Activated T-helper 17 cell treated with anti-CD3 and anti-CD28 coated beads, Interleukin-2, amount 50 U/mL, for 72 hours (primary cell): ENCODE measurements around the gene CCDC34. TPM values are rescaled to one million over a fixed set of nuclear protein-coding genes. Genes with fewer than 3 reads are reported as not detected.

Experiments
- ATAC-seq: fragments of 150-1000 bp; cut with Tn5 transposase; replicated peaks from 2 replicates; pipeline ENCODE4 v1.10.0; 2021; ENCODE audit warnings: mild to moderate bottlenecking, moderate library complexity
- H3K27ac Mint-ChIP-seq: one replicate; pipeline ENCODE4 v1.8.0; 2022; ENCODE audit warnings: mixed read lengths
- H3K27me3 Mint-ChIP-seq: one replicate; pipeline ENCODE4 v1.8.0; 2022; ENCODE audit warnings: mixed read lengths
- H3K36me3 Mint-ChIP-seq: one replicate; pipeline ENCODE4 v1.8.0; 2022; ENCODE audit warnings: low read depth, mild to moderate bottlenecking, mixed read lengths
- H3K4me1 Mint-ChIP-seq: one replicate; pipeline ENCODE4 v1.8.0; 2022; ENCODE audit warnings: mixed read lengths
- H3K4me3 Mint-ChIP-seq: one replicate; pipeline ENCODE4 v1.8.0; 2022; ENCODE audit warnings: mild to moderate bottlenecking, mixed read lengths
- H3K9me3 Mint-ChIP-seq: one replicate; pipeline ENCODE4 v1.8.0; 2022; ENCODE audit warnings: mixed read lengths
- total RNA-seq, 2 donors: library from RNA; stranded (reverse); gene quantifications; one replicate each; pipeline ENCODE4 v1.2.3, GENCODE V29; 2022

Gene CCDC34
- total RNA-seq, 2 donors from 2014 or later, result 9.8 to 19.1 TPM

DNA sequence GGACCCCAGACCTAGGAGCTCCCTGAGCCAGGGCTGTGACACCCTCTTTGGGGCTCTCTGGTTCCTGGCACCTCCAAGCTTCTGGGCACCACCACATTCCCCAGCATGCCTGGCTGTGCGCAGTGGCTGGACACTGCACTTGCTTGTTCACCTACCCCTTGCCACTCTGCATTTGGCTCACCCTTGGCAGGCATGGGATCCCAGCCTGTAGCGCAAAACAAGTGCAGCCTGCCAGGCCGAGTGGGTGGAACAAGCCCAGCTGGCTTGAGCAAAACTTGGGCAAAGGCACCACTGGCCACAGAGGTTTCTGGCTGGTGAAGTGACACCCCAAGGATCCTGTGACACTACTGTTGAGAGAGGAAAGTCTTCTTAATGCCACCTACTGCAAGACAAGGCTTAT lies 57.3 kb downstream of the CCDC34 start:
- Mint-ChIP-seq H3K9me3 (no peaks in the 10 kb centered on the region), H3K4me1 (no peaks in the 10 kb centered on the region), H3K27me3 (peaks cover 5% of the 10 kb centered on the region), H3K27ac (no peak overlapping the region), H3K36me3 (no peaks in the 10 kb centered on the region), H3K4me3 (no peak overlapping the region)
- no peak for ATAC-seq

DNA sequence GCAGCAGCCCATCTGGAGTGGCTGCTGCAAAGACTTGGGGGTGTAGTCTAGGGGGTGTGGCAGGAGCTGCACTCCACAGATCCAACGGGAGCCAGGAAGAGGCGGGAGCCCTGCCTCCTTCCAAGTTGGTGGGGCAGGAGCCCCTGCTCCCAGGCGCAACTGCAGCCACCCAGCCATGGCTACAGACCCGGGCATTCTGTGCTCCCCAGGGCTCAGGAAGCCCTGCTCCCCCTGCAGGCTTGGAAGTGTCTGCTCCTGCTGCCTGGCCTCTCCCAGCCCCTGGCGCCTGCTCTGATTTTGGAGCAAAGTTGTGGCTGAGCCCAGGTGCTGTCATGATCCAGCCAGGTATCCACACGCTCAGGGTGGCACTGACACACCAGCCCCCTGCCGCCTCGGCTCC lies 58.5 kb downstream of the CCDC34 start:
- Mint-ChIP-seq H3K9me3 (no peaks in the 10 kb centered on the region), H3K4me3 (no peak overlapping the region), H3K27me3 (peaks cover 5% of the 10 kb centered on the region), H3K36me3 (no peaks in the 10 kb centered on the region), H3K4me1 (no peaks in the 10 kb centered on the region), H3K27ac (no peak overlapping the region)
- ATAC-seq, result no peak

DNA sequence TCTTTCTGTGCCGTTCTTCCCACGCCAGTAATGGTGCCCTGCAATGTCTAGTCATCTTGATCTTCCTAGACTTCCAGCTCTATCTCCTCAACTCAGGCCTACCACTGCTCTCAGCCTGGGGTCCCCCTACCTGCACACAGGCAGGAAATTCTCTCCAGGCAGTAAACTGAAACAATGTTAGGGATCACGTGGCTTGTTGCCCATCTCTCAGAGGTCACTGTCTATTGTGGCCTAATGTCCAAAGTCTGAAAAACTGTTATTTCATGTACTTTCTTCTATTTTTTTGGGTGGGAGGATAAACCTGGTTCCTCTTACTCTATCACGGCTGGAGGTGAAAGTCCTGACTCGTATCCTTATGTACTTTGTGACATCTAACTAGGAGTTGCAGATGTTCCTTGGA lies 59.1 kb downstream of the CCDC34 start:
- Mint-ChIP-seq H3K4me3 (no peak overlapping the region), H3K9me3 (no peaks in the 10 kb centered on the region), H3K4me1 (no peaks in the 10 kb centered on the region), H3K36me3 (no peaks in the 10 kb centered on the region), H3K27me3 (peaks cover 5% of the 10 kb centered on the region), H3K27ac (no peak overlapping the region)
- no peak for ATAC-seq

DNA sequence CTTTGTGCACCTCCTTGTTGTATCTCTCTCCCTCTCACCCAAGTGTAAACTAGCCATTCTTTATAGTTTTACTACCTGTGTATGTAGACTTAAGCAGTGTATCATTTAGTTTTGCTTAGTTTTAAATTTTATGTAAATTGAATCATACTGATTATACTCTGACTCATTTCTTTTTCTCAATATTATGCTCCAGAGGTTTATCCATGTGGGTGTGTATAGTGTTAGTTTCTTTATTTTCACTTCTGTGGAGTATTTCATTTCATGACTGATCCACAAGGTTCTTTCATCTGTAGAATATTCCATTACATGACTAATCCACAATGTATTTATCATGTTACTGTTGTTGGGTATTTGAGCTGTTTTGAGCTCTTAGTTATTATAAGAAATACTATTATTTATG lies 62.0 kb downstream of the CCDC34 start:
- H3K4me1 Mint-ChIP-seq, result no peaks in the 10 kb centered on the region
- H3K9me3 Mint-ChIP-seq, result no peaks in the 10 kb centered on the region
- no peak overlapping the region for H3K4me3 Mint-ChIP-seq
- peak overlapping the region; percentile 32 for H3K27ac Mint-ChIP-seq
- H3K36me3 Mint-ChIP-seq, result no peaks in the 10 kb centered on the region
- peak; percentile 88 for ATAC-seq
- no peaks in the 10 kb centered on the region for H3K27me3 Mint-ChIP-seq

DNA sequence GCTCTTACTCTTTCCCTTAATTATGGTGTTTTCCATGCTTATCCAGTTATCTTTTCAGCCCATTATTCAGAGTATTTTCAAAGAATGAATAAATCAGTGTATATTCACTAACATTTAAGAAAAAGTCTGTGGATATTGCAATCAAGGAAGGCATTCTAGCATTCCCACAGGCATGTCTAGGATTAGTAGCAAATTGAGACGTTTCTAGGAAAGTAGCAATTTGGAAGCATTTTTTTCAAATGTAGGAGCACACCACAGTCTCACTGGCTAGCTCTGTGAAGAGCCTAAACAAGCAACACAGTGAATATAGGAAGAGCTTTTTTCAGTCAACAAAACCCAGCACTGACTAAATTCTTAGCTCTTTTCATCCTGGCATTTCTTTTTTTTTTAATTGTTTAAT lies 65.4 kb downstream of the CCDC34 start:
- H3K4me3 Mint-ChIP-seq, result no peak overlapping the region
- peaks cover 3% of the 10 kb centered on the region for H3K27me3 Mint-ChIP-seq
- H3K9me3 Mint-ChIP-seq, result peaks cover 3% of the 10 kb centered on the region
- H3K36me3 Mint-ChIP-seq, result no peaks in the 10 kb centered on the region
- no peak overlapping the region for H3K27ac Mint-ChIP-seq
- ATAC-seq, result no peak
- no peaks in the 10 kb centered on the region for H3K4me1 Mint-ChIP-seq

DNA sequence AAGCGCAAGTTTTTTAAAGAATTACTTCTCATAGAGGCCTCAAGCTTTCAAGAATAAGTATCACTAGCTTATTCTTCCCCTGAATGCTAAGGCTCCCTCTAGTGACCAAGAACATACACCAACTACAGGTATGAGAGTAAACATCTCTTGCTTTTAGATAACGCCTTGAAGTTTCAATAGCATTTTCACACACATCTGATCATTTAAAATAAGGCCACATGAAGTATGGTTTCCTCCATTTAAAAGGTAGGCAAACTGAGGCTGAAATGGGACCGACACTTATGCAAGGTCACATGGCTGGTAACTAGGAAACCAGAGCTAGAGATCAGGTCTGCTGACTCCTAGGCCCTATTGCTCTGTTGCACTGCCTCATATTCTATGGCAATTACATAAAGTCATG lies 66.5 kb downstream of the CCDC34 start:
- H3K27me3 Mint-ChIP-seq, result peaks cover 8% of the 10 kb centered on the region
- peak; percentile 27 for ATAC-seq
- peaks cover 8% of the 10 kb centered on the region for H3K9me3 Mint-ChIP-seq
- no peak overlapping the region for H3K27ac Mint-ChIP-seq
- H3K4me1 Mint-ChIP-seq, result no peaks in the 10 kb centered on the region
- H3K4me3 Mint-ChIP-seq, result no peak overlapping the region
- no peaks in the 10 kb centered on the region for H3K36me3 Mint-ChIP-seq

DNA sequence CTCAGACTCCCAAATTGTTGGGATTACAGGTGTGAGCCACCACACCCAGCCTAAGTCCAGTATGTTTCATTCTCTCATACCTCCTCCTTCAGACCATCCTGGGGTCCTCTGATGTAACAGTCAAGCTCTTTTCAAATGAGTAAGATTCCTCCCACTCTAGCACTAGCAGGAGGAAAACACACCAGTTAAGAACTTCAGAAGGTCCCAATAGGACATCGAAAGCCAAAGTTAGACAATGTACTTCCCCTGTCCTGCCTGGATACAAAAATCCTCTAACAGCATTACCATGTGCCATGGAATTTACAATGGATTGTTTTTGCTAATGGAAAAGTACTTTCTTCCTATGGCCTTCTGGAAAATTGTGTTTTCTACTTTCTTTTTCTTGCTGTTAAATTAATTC lies 67.1 kb downstream of the CCDC34 start:
- H3K4me1 Mint-ChIP-seq, result no peaks in the 10 kb centered on the region
- no peak for ATAC-seq
- peaks cover 8% of the 10 kb centered on the region for H3K27me3 Mint-ChIP-seq
- no peak overlapping the region for H3K27ac Mint-ChIP-seq
- peaks cover 14% of the 10 kb centered on the region for H3K9me3 Mint-ChIP-seq
- H3K36me3 Mint-ChIP-seq, result no peaks in the 10 kb centered on the region
- H3K4me3 Mint-ChIP-seq, result no peak overlapping the region

DNA sequence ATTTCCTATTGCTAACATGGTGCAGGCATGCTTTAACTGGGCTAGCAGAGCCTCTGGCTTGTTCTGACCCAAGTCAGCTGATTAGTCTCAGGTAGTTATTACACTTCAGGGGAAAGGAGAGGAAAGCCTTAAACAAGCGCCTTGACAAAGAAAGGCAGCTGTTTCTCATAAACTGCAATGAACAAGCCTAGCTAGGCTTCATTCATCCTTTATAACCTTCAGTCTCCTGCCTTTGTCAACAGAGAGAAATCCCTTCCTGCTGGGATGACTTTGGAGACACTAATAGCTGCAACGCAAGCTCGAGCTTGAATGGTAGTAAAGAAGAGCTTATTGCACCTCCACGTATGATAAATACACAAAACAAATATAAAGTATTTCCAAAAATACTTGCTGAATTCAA lies 68.4 kb downstream of the CCDC34 start:
- no peak for ATAC-seq
- H3K27me3 Mint-ChIP-seq, result peaks cover 8% of the 10 kb centered on the region
- H3K27ac Mint-ChIP-seq, result no peak overlapping the region
- H3K9me3 Mint-ChIP-seq, result peaks cover 15% of the 10 kb centered on the region
- no peaks in the 10 kb centered on the region for H3K4me1 Mint-ChIP-seq
- H3K36me3 Mint-ChIP-seq, result no peaks in the 10 kb centered on the region
- H3K4me3 Mint-ChIP-seq, result no peak overlapping the region

DNA sequence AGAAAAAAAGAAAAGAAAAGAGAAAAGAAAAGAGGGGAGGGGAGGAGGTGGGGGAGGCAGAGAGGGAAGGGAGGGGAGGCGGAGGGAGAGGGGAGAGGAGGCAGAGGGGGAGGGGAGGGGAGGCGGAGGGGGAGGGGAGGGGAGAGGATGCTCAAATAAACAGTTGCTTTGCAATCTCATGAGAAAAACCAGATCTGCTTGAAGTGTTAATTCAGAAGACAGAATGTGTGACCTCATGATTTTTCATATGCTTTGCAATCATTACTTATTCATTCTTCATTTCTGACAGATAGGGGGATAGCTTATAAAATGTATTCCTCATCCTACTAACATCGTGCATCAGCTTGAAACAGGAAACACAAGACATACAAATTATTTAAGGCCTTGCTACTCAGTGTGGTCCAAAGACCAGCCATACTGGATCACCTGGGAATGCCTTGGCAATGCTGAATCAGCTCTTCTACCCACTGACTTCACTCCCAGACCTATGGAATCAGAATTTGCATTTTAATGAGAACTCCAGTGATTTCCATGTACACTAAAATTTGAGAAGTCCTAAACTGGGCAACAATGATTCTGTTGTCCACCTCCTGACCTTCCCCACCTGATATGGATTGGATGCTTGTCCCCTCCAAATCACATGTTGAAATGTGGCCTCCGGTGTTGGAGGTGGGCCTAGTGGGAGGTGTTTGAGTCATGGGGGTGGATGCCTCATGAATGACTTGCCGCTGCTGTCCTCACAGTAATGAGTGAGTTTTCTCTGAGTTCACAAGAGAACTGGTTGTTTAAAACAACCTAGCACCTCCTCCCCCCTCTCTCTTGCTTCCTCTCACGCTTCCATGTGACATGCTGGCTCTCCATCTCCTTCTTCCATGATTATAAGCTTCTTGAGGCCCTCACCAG lies 69.2 kb downstream of the CCDC34 start:
- ATAC-seq, result no peak
- no peak overlapping the region for H3K27ac Mint-ChIP-seq
- no peak overlapping the region for H3K4me3 Mint-ChIP-seq
- H3K36me3 Mint-ChIP-seq, result no peaks in the 10 kb centered on the region
- peaks cover 15% of the 10 kb centered on the region for H3K9me3 Mint-ChIP-seq
- H3K4me1 Mint-ChIP-seq, result no peaks in the 10 kb centered on the region
- H3K27me3 Mint-ChIP-seq, result peaks cover 8% of the 10 kb centered on the region

DNA sequence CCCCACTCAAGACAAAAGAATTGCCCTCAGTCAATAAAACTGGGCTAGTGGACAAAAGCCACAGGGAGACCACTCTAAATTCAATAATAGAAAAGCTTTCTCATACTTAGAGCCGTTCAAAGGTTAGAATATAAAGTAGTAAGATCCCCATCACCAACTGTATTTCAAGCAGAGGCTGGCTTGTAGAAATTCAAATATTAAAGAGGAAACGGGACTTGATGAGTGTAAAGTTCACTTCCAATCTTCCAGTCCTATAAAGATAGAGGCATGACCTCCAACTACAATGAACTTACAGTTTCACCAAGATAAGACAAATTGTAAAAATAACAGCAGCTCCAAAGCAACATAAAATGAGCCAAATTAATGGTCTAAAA lies 70.4 kb downstream of the CCDC34 start:
- no peak for ATAC-seq
- H3K27ac Mint-ChIP-seq, result no peak overlapping the region
- H3K27me3 Mint-ChIP-seq, result peaks cover 8% of the 10 kb centered on the region
- no peaks in the 10 kb centered on the region for H3K36me3 Mint-ChIP-seq
- H3K4me1 Mint-ChIP-seq, result no peaks in the 10 kb centered on the region
- H3K4me3 Mint-ChIP-seq, result no peak overlapping the region
- peaks cover 15% of the 10 kb centered on the region for H3K9me3 Mint-ChIP-seq

DNA sequence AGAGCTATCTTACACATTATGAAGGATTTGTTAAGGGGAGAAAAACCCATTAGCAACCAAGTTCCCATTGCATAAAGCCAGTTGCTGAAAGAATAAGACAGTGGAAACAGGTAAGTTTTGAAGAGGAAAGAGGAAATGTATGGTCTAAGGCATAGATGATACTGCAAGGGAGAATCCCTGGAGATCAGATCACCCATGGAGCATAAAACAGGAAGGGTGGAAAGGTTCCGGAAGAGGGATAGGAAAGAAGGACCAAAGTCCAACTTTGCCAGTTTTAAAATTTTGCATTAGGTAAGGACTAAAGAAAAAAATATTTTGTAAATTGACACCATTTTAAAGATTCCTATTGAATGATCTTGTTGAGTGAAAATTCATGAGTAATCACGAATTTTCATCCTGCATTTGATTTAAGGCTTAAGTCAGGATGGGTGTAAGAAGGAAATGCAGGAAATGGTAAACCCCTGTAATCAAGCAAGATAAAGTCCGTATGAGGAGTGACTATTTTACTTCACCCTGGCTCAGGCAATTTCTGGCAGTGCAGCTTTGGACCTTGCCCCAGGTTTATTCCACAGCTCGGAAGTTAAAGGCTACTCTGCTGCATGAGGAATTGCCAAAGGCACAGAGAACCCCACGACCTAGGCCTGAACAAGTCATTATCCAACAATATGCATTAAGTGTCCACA lies 70.9 kb downstream of the CCDC34 start:
- Mint-ChIP-seq H3K4me3 (no peak overlapping the region), H3K27ac (no peak overlapping the region), H3K27me3 (peaks cover 8% of the 10 kb centered on the region), H3K9me3 (peaks cover 15% of the 10 kb centered on the region), H3K4me1 (no peaks in the 10 kb centered on the region), H3K36me3 (no peaks in the 10 kb centered on the region)
- ATAC-seq, result no peak

DNA sequence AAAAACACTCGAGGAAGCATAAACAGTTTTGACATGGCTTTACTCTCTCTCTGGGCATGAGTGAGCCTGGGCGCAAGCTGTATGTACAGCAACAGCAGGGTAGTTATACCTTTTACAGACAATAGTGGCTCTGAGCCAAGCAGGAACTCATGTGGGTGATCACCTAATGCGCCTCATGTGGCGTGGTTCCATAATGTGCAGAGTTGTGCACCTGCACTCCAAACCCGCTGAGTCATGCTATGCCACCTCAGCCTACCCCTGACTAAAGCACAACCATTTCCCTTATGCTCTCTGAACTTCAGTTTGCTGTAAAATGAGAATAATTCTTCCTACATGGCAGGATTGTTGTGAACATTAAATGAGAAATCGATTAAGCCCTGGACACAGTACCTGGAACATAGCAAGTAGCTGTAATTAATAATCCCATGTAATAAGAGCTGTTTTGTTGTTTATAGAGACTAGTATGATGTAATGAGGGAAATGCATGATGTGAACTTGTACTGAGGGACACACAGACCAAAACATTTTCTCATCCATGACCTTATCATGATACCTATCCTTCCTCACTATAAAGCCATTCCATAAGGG lies 71.6 kb downstream of the CCDC34 start:
- Mint-ChIP-seq H3K27me3 (peaks cover 8% of the 10 kb centered on the region), H3K4me3 (no peak overlapping the region)

DNA sequence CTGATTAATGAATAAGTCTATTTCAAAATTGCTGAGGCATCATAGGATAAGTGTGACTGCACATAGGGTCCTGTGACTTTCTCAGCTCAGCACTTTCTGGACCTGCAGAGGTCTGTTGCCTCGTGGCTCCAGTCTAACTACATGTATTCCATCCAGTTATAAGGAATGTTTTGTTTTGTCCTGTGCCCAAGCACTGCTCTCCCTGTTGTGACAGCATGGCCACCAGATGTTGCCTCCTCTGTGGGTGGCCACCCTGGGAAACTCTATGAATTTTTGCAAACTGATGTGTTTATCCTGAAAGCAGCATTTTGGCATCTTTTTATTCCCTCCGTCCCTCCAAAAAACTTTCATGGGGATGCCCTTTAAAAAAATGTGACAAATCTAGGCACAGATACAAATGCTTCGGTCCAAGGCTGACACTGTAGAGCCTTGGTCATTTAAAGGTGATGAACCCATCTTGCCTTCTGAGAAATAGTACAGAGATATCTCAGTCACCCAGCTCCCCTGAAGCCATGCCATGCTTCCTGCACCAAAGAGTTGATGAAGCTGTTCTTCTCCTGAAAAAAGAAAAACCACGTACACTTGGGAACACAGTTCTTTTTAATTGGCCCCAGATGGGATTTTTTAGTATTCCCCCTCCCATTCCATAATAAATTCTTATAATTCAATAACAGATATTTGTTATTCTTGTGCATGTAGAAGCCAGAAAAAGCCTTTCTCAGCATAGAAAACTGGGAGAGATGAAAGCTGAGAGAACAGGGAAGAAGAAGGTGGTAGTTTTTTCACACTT lies 72.6 kb downstream of the CCDC34 start:
- H3K4me1 Mint-ChIP-seq, result no peaks in the 10 kb centered on the region
- ATAC-seq, result no peak
- H3K9me3 Mint-ChIP-seq, result peaks cover 15% of the 10 kb centered on the region
- no peaks in the 10 kb centered on the region for H3K36me3 Mint-ChIP-seq
- no peak overlapping the region for H3K27ac Mint-ChIP-seq
- H3K4me3 Mint-ChIP-seq, result no peak overlapping the region
- peaks cover 8% of the 10 kb centered on the region for H3K27me3 Mint-ChIP-seq

More for the DNA sequence above, 71.6 kb downstream of the CCDC34 start:
- peaks cover 15% of the 10 kb centered on the region for H3K9me3 Mint-ChIP-seq
- no peak for ATAC-seq
- H3K4me1 Mint-ChIP-seq, result no peaks in the 10 kb centered on the region
- H3K36me3 Mint-ChIP-seq, result no peaks in the 10 kb centered on the region
- no peak overlapping the region for H3K27ac Mint-ChIP-seq
